SK-N-SH (cell line): ENCODE results near the gene FAM227B.

ENCODE experiments used
- CTCF ChIP-seq: fragments of 200-600 bp; sonication (generic); IDR thresholded peaks from 2 replicates; pipeline ENCODE4 v1.6.1; 2017; ENCODE audit warnings: antibody characterized with exemption, mild to moderate bottlenecking, moderate library complexity
- NFIC ChIP-seq: IDR thresholded peaks from 2 replicates; pipeline ENCODE4 v1.4.0; 2012; ENCODE audit warnings: borderline replicate concordance
- RCOR1 ChIP-seq: fragments of 150-350 bp; IDR thresholded peaks from 2 replicates; pipeline ENCODE4 v1.6.1; 2017; ENCODE audit warnings: antibody characterized with exemption, low read length

GRCh38 chr15:49309889-49310288 lies 310.7 kb downstream of the FAM227B start:
- no peak for TF ChIP-seq CTCF
- TF ChIP-seq NFIC: no peak
- TF ChIP-seq RCOR1: no peak
